ENCODE results near the gene CD27.
"Not testable (repeated sequence)": the region's sequence is repeated elsewhere in the genome, so short reads cannot be mapped to it uniquely, and the experiment has no call there.

CD27 gene

GRCh38 chr12:6471989-6472360, 27.2 kb downstream of the CD27 start:
- Histone ChIP-seq H3K4me3 (ENCODE audit: low read depth, low read length) (no peak overlapping the region), H2AFZ (ENCODE audit: low read length, unreplicated experiment) (no peak overlapping the region), H3K27ac (ENCODE audit: low read depth, low read length) (no peak overlapping the region), H3K4me1 (ENCODE audit: control insufficient read depth, insufficient read depth, low read length, unreplicated experiment) (peaks cover 36% of the 10 kb centered on the region), H3K27me3 (ENCODE audit: insufficient read depth, low read length) (no peaks in the 10 kb centered on the region), H3K79me2 (ENCODE audit: control insufficient read depth, insufficient read depth, low read length, unreplicated experiment) (peaks cover 20% of the 10 kb centered on the region), H3K36me3 (ENCODE audit: insufficient read depth, low read length) (no peaks in the 10 kb centered on the region)

GRCh38 chr12:6472491-6472890, 27.7 kb downstream of the CD27 start:
- Histone ChIP-seq H3K36me3 (ENCODE audit: insufficient read depth, low read length) (no peaks in the 10 kb centered on the region), H3K27ac (ENCODE audit: low read depth, low read length) (no peak overlapping the region), H3K27me3 (ENCODE audit: insufficient read depth, low read length) (no peaks in the 10 kb centered on the region), H2AFZ (ENCODE audit: low read length, unreplicated experiment) (no peak overlapping the region), H3K4me1 (ENCODE audit: control insufficient read depth, insufficient read depth, low read length, unreplicated experiment) (peaks cover 36% of the 10 kb centered on the region), H3K79me2 (ENCODE audit: control insufficient read depth, insufficient read depth, low read length, unreplicated experiment) (peaks cover 20% of the 10 kb centered on the region), H3K4me3 (ENCODE audit: low read depth, low read length) (no peak overlapping the region)

- not testable (repeated sequence) for H2AFZ ChIP-seq (ENCODE audit: low read length, unreplicated experiment); H3K79me2 ChIP-seq (ENCODE audit: control insufficient read depth, insufficient read depth, low read length, unreplicated experiment); H3K36me3 ChIP-seq (ENCODE audit: insufficient read depth, low read length); H3K27me3 ChIP-seq (ENCODE audit: insufficient read depth, low read length); H3K4me3 ChIP-seq (ENCODE audit: low read depth, low read length); H3K27ac ChIP-seq (ENCODE audit: low read depth, low read length)
- H3K4me1 ChIP-seq (ENCODE audit: control insufficient read depth, insufficient read depth, low read length, unreplicated experiment) = peaks cover 18% of the 10 kb centered on the region
These were observed 30.6 kb downstream of the CD27 start for GRCh38 chr12:6475233-6475975.

GRCh38 chr12:6476489-6476888, 31.7 kb downstream of the CD27 start:
- Histone ChIP-seq H3K36me3 (ENCODE audit: insufficient read depth, low read length) (no peaks in the 10 kb centered on the region), H3K4me3 (ENCODE audit: low read depth, low read length) (no peak overlapping the region), H2AFZ (ENCODE audit: low read length, unreplicated experiment) (peak overlapping the region; percentile 35), H3K4me1 (ENCODE audit: control insufficient read depth, insufficient read depth, low read length, unreplicated experiment) (peaks cover 14% of the 10 kb centered on the region), H3K27ac (ENCODE audit: low read depth, low read length) (0 out of 2 replicates have a peak overlapping the region, but pooled peaks have one; percentile 15), H3K79me2 (ENCODE audit: control insufficient read depth, insufficient read depth, low read length, unreplicated experiment) (no peaks in the 10 kb centered on the region), H3K27me3 (ENCODE audit: insufficient read depth, low read length) (no peaks in the 10 kb centered on the region)

DNA sequence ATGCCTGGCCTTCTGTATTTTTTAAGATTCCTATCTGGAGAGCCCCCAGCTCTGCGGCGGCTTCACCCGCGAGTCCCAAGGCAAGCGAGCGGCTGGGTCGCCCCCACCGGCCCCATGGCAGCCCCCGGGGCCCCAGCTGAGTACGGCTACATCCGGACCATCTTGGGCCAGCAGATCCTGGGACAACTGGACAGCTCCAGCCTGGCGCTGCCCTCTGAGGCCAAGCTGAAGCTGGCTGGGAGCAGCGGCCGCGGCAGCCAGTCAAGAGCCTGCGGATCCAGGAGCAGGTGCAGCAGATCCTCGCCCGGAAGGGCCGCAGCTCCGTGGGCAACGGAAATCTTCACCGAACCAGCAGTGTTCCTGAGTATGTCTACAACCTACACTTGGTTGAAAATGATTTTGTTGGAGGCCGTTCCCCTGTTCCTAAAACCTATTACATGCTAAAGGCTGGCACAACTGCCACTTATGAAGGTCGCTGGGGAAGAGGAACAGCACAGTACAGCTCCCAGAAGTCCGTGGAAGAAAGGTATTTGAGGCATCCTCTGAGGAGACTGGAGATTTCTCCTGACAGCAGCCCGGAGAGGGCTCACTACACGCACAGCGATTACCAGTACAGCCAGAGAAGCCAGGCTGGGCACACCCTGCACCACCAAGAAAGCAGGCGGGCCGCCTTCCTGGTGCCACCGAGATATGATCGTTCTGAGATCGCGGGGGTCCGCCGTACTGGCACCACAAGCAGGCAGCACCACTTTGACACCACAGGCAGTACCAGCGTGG, 33.0 kb downstream of the CD27 start:
- not testable (repeated sequence) for H3K36me3 ChIP-seq (ENCODE audit: insufficient read depth, low read length); H3K27me3 ChIP-seq (ENCODE audit: insufficient read depth, low read length); H3K27ac ChIP-seq (ENCODE audit: low read depth, low read length); H2AFZ ChIP-seq (ENCODE audit: low read length, unreplicated experiment); H3K4me3 ChIP-seq (ENCODE audit: low read depth, low read length); H3K79me2 ChIP-seq (ENCODE audit: control insufficient read depth, insufficient read depth, low read length, unreplicated experiment); H3K4me1 ChIP-seq (ENCODE audit: control insufficient read depth, insufficient read depth, low read length, unreplicated experiment)

DNA sequence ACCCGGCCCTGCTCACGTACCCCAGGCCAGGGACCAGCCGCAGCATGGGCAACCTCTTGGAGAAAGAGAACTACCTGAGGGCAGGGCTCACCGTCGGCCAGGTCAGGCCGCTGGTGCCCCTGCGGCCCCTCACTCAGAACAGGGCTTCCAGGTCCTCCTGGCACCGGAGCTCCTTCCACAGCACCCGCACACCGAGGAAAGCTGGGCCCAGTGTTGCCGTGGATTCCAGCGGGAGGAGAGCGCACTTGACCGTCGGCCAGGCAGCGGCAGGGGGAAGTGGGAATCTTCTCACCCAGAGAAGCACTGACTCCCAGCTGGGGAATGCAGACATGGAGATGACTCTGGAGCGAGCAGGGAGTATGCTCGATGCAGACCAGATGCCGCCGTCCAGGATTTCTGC, 33.7 kb downstream of the CD27 start:
- no peak overlapping the region for H3K27ac ChIP-seq (ENCODE audit: low read depth, low read length)
- H3K27me3 ChIP-seq (ENCODE audit: insufficient read depth, low read length) = no peaks in the 10 kb centered on the region
- H3K4me1 ChIP-seq (ENCODE audit: control insufficient read depth, insufficient read depth, low read length, unreplicated experiment) = peaks cover 9% of the 10 kb centered on the region
- H2AFZ ChIP-seq (ENCODE audit: low read length, unreplicated experiment) = no peak overlapping the region
- no peaks in the 10 kb centered on the region for H3K36me3 ChIP-seq (ENCODE audit: insufficient read depth, low read length)
- no peaks in the 10 kb centered on the region for H3K79me2 ChIP-seq (ENCODE audit: control insufficient read depth, insufficient read depth, low read length, unreplicated experiment)
- no peak overlapping the region for H3K4me3 ChIP-seq (ENCODE audit: low read depth, low read length)

DNA sequence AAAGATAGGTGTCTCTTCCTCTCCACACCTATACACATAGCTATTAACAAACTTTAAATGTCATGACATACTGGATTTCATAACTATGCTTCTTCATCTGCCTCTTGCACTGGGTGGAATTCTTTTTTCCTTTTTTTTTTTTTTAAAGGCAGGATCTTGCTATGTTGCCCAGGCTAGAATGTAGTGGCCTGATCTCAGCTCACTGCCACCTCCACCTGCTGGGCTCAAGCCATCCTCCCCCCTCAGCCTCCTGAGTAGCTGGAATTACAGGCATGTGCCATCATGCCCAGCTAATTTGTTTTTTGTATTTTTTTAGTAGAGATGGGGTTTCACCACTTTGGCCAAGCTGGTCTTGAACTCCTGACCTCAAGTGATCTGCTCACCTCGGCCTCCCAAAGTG, 43.5 kb downstream of the CD27 start:
- Histone ChIP-seq H2AFZ (ENCODE audit: low read length, unreplicated experiment) (no peak overlapping the region), H3K79me2 (ENCODE audit: control insufficient read depth, insufficient read depth, low read length, unreplicated experiment) (peaks cover 14% of the 10 kb centered on the region), H3K36me3 (ENCODE audit: insufficient read depth, low read length) (peaks cover 8% of the 10 kb centered on the region), H3K4me1 (ENCODE audit: control insufficient read depth, insufficient read depth, low read length, unreplicated experiment) (peaks cover 8% of the 10 kb centered on the region), H3K27ac (ENCODE audit: low read depth, low read length) (no peak overlapping the region), H3K4me3 (ENCODE audit: low read depth, low read length) (no peak overlapping the region), H3K27me3 (ENCODE audit: insufficient read depth, low read length) (no peaks in the 10 kb centered on the region)

- Histone ChIP-seq H3K4me3 (ENCODE audit: low read depth, low read length) (no peak overlapping the region), H3K79me2 (ENCODE audit: control insufficient read depth, insufficient read depth, low read length, unreplicated experiment) (peaks cover 15% of the 10 kb centered on the region), H3K4me1 (ENCODE audit: control insufficient read depth, insufficient read depth, low read length, unreplicated experiment) (peaks cover 8% of the 10 kb centered on the region), H3K27me3 (ENCODE audit: insufficient read depth, low read length) (no peaks in the 10 kb centered on the region), H3K27ac (ENCODE audit: low read depth, low read length) (no peak overlapping the region), H3K36me3 (ENCODE audit: insufficient read depth, low read length) (peaks cover 8% of the 10 kb centered on the region), H2AFZ (ENCODE audit: low read length, unreplicated experiment) (no peak overlapping the region)
These were observed 44.7 kb downstream of the CD27 start for GRCh38 chr12:6489449-6489848.

DNA sequence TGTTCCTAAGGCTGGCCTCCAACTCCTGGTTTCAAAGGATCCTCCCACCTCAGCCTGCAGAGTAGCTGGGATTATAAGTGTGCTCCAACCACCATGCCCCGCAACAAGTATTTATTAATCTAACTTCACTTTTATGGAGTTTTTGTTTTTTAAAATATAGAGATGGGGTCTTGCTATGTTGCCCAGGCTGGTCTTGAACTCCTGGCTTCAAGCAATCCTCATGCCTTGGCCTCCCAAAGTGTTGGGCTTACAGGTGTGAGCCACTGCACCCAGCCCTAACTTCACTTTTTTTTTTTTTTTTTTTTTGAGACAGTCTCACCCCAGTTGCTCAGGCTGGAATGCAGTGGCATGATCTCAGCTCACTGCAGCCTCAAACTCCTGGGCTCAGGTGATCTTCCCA, 45.9 kb downstream of the CD27 start:
- H3K36me3 ChIP-seq (ENCODE audit: insufficient read depth, low read length) = peaks cover 14% of the 10 kb centered on the region
- H3K4me3 ChIP-seq (ENCODE audit: low read depth, low read length); H3K27me3 ChIP-seq (ENCODE audit: insufficient read depth, low read length); H3K27ac ChIP-seq (ENCODE audit: low read depth, low read length); H2AFZ ChIP-seq (ENCODE audit: low read length, unreplicated experiment): not testable (repeated sequence)
- peaks cover 28% of the 10 kb centered on the region for H3K79me2 ChIP-seq (ENCODE audit: control insufficient read depth, insufficient read depth, low read length, unreplicated experiment)
- H3K4me1 ChIP-seq (ENCODE audit: control insufficient read depth, insufficient read depth, low read length, unreplicated experiment) = peaks cover 19% of the 10 kb centered on the region

- H3K36me3 ChIP-seq (ENCODE audit: insufficient read depth, low read length) = peaks cover 21% of the 10 kb centered on the region
- peak within 1 kb of the TSS; percentile 97 for H3K27ac ChIP-seq (ENCODE audit: low read depth, low read length)
- peaks cover 20% of the 10 kb centered on the region for H3K4me1 ChIP-seq (ENCODE audit: control insufficient read depth, insufficient read depth, low read length, unreplicated experiment)
- H2AFZ ChIP-seq (ENCODE audit: low read length, unreplicated experiment) = peak within 1 kb of the TSS; percentile 98
- peak within 1 kb of the TSS; percentile 95 for H3K4me3 ChIP-seq (ENCODE audit: low read depth, low read length)
- H3K27me3 ChIP-seq (ENCODE audit: insufficient read depth, low read length) = no peaks in the 10 kb centered on the region
- peaks cover 43% of the 10 kb centered on the region for H3K79me2 ChIP-seq (ENCODE audit: control insufficient read depth, insufficient read depth, low read length, unreplicated experiment)
These were observed 48.2 kb downstream of the CD27 start, which contains the start of gene MRPL51 for GRCh38 chr12:6492838-6493496. TSS of gene MRPL51 (minus strand) at chr12:6493262. CDS start at chr12:6493136, 126 bp downstream.

All from ACC112 (cell line).